ENCODE data around the gene LHFPL6. TPM values are rescaled to one million over a fixed set of nuclear protein-coding genes. Genes with fewer than 3 reads are reported as not detected.

Gene LHFPL6
- total and polyA plus RNA-seq, 8 donors: 50.5 to 113 (median 80.2) TPM

DNA sequence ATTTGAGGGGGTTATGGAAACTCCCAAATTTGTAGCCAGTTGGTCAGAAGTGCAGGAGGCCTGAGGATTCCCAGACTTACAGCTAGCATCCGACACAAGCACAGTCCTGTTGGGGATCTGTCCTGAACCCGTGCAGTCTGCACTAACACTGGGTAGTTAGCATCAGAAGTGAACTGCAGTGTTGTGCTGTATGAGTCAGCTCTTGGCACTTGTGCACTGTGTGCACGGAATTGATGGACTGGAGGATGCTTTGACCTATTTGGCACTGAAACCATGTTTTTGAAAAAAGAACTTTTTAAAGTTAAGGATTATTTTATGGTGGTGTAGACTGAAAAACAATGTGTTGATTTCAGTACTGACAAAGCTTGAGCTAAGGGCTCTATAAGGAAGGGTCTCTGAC is 285.7 kb downstream of the LHFPL6 start:
- TF ChIP-seq CTCF (IDR thresholded peaks at IDR 0.05): no peak
- DNase-seq: peak in 1 of 4 donors; percentile 56
- peak; percentile 83 for ATAC-seq

GRCh38 chr13:39315796-39316195 is 287.2 kb downstream of the LHFPL6 start:
- no peak for DNase-seq
- intact Hi-C loops (cut with DNase I): no loop called here

More for the DNA sequence above, 285.7 kb downstream of the LHFPL6 start:
- Histone ChIP-seq H3K27me3 (no peaks in the 10 kb centered on the region), H3K4me3 (no peak overlapping the region), H3K4me1 (no peaks in the 10 kb centered on the region), H3K27ac (no peak overlapping the region), H3K9me3 (no peaks in the 10 kb centered on the region), H3K36me3 (no peaks in the 10 kb centered on the region)
- intact Hi-C loops (cut with DNase I): no loop called here

GRCh38 chr13:39313721-39314120 is 289.3 kb downstream of the LHFPL6 start:
- Histone ChIP-seq H3K36me3 (no peaks in the 10 kb centered on the region), H3K4me1 (no peaks in the 10 kb centered on the region), H3K4me3 (no peak overlapping the region), H3K27ac (no peak overlapping the region), H3K9me3 (no peaks in the 10 kb centered on the region), H3K27me3 (no peaks in the 10 kb centered on the region)
- intact Hi-C loops (cut with DNase I): no loop called here
- no peak for TF ChIP-seq CTCF (IDR thresholded peaks at IDR 0.05)
- ATAC-seq (no peak), DNase-seq (no peak)

More at GRCh38 chr13:39315796-39316195, 287.2 kb downstream of the LHFPL6 start:
- no peaks in the 10 kb centered on the region for H3K27me3 ChIP-seq
- no peaks in the 10 kb centered on the region for H3K9me3 ChIP-seq
- no peak overlapping the region for H3K4me3 ChIP-seq
- no peaks in the 10 kb centered on the region for H3K4me1 ChIP-seq
- no peak for TF ChIP-seq CTCF (IDR thresholded peaks at IDR 0.05)
- no peak for ATAC-seq
- H3K36me3 ChIP-seq: no peaks in the 10 kb centered on the region
- no peak overlapping the region for H3K27ac ChIP-seq

DNA sequence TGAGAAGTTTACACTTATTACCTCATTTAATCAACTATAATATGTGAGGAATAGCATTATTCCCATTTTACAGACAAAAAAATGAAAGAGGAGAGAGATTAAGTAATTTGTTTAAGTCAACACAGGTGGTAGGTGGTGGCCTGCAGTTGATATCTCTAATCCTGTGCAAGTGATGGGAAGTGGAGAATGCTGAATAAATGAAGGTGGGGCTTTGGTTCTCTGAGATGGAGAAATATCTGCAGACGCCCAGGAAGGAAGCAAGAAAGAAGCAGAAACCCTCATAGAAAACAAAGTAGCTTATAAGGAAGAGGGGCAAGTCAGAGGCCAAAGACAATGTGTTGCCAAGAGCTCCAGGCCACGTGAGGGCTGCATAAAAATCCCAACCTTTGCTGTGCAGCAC is 290.4 kb downstream of the LHFPL6 start:
- ATAC-seq: no peak
- H3K36me3 ChIP-seq: no peaks in the 10 kb centered on the region
- no peaks in the 10 kb centered on the region for H3K4me1 ChIP-seq
- H3K9me3 ChIP-seq: no peaks in the 10 kb centered on the region
- intact Hi-C loops (cut with DNase I): no loop called here
- no peak for TF ChIP-seq CTCF (IDR thresholded peaks at IDR 0.05)
- no peak overlapping the region for H3K27ac ChIP-seq
- no peaks in the 10 kb centered on the region for H3K27me3 ChIP-seq
- DNase-seq: no peak
- no peak overlapping the region for H3K4me3 ChIP-seq

DNA sequence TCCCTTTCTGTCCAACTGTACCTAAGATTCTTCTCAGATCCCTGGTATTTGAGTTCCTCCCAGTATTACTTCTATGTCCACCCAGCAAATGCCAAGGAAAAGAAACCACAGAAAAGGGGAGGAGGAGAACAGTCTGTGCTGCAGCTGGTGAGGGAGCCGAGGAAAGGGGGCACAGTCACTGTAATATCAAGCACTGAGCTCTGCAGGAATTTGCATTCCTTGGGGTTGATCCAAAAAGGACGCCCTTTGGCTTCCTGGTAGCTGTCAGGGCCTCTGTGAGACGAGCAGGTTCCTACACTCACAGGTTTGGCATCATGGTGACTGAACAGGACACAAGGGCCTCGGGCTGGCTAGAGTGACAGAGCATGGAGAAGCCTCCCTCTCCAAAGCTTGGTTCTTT is 291.4 kb downstream of the LHFPL6 start:
- DNase-seq (no peak), ATAC-seq (no peak)
- no peak for TF ChIP-seq CTCF (IDR thresholded peaks at IDR 0.05)

More for the DNA sequence above, 291.4 kb downstream of the LHFPL6 start:
- no peak overlapping the region for H3K27ac ChIP-seq
- H3K4me1 ChIP-seq: no peaks in the 10 kb centered on the region
- no peaks in the 10 kb centered on the region for H3K27me3 ChIP-seq
- H3K36me3 ChIP-seq: no peaks in the 10 kb centered on the region
- H3K4me3 ChIP-seq: no peak overlapping the region
- H3K9me3 ChIP-seq: no peaks in the 10 kb centered on the region
- intact Hi-C loops (cut with DNase I): no loop called here
